ENCODE results near the gene FOXF2. TPM values are rescaled to one million over a fixed set of nuclear protein-coding genes. Genes with fewer than 3 reads are reported as not detected.

FOXF2 gene
- total RNA-seq, 2 experiments from 2014 or later: not detected

DNA sequence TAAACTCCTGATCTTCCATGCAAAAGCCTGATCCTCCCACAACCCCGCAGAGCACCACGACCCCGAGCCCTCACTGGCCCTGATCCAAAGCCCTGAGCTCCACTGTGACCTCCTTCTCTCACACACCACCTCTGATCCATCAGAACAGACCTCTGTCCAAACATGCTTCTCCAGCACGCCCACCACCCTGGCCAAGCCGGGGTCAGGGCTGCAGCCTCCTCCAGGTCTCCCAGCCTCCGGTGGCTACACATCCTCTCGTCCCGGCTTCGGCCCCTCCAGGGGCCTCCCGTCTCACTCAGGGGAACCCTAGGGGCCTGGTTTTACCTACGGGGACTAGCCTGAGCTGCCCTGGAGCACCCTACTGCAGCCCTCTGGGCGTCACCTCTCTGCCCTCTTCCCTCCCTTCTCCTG, 49.1 kb downstream of the FOXF2 start:
- intact Hi-C loops (cut with DNase I, micrococcal nuclease): no loop called here
- H3K36me3 ChIP-seq (ENCODE audit: insufficient read depth, low read length): no peaks in the 10 kb centered on the region
- no peak overlapping the region for H3K4me3 ChIP-seq (ENCODE audit: low read length)
- Mint-ChIP-seq H3K36me3 (ENCODE audit: low read depth) (no peaks in the 10 kb centered on the region), H3K4me3 (no peak overlapping the region), H3K27me3 (peaks cover 55% of the 10 kb centered on the region), H3K27ac (no peak overlapping the region), H3K4me1 (ENCODE audit: low read depth) (peaks cover 6% of the 10 kb centered on the region), H3K9me3 (no peaks in the 10 kb centered on the region)
- ChIA-PET CTCF (no interaction called here), POLR2A (no interaction called here)
- no peak overlapping the region for H3K27ac ChIP-seq (ENCODE audit: low read depth in 1 of 2, low read length in 2 of 2)
- H3K9me3 ChIP-seq (ENCODE audit: control insufficient read depth in 1 of 2, insufficient read depth in 1 of 2, low read length in 2 of 2): no peaks in the 10 kb centered on the region
- H3K4me1 ChIP-seq (ENCODE audit: insufficient read depth, low read length): no peaks in the 10 kb centered on the region
- ATAC-seq (ENCODE audit: poor library complexity) (no peak), DNase-seq (no peak)
- TF ChIP-seq, protein P1, sequence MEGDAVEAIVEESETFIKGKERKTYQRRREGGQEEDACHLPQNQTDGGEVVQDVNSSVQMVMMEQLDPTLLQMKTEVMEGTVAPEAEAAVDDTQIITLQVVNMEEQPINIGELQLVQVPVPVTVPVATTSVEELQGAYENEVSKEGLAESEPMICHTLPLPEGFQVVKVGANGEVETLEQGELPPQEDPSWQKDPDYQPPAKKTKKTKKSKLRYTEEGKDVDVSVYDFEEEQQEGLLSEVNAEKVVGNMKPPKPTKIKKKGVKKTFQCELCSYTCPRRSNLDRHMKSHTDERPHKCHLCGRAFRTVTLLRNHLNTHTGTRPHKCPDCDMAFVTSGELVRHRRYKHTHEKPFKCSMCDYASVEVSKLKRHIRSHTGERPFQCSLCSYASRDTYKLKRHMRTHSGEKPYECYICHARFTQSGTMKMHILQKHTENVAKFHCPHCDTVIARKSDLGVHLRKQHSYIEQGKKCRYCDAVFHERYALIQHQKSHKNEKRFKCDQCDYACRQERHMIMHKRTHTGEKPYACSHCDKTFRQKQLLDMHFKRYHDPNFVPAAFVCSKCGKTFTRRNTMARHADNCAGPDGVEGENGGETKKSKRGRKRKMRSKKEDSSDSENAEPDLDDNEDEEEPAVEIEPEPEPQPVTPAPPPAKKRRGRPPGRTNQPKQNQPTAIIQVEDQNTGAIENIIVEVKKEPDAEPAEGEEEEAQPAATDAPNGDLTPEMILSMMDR (IDR thresholded peaks at IDR 0.05): no peak
- H3K27me3 ChIP-seq (ENCODE audit: control insufficient read depth in 1 of 2, insufficient read depth in 2 of 2, low read length in 2 of 2): peaks cover 9 to 23% of the 10 kb centered on the region in 2 experiments

GRCh38 chr6:1439349-1439748, 50.0 kb downstream of the FOXF2 start:
- TF ChIP-seq, protein P1 (IDR thresholded peaks at IDR 0.05): no peak
- Histone ChIP-seq H3K9me3 (ENCODE audit: control insufficient read depth in 1 of 2, insufficient read depth in 1 of 2, low read length in 2 of 2) (no peaks in the 10 kb centered on the region), H3K27ac (ENCODE audit: low read depth in 1 of 2, low read length in 2 of 2) (no peak overlapping the region), H3K36me3 (ENCODE audit: insufficient read depth, low read length) (no peaks in the 10 kb centered on the region), H3K27me3 (ENCODE audit: control insufficient read depth in 1 of 2, insufficient read depth in 2 of 2, low read length in 2 of 2) (peaks cover 9 to 23% of the 10 kb centered on the region in 2 experiments), H3K4me1 (ENCODE audit: insufficient read depth, low read length) (no peaks in the 10 kb centered on the region), H3K4me3 (ENCODE audit: low read length) (no peak overlapping the region)
- H3K27me3 Mint-ChIP-seq: peaks cover 55% of the 10 kb centered on the region
- peaks cover 6% of the 10 kb centered on the region for H3K4me1 Mint-ChIP-seq (ENCODE audit: low read depth)
- POLR2A ChIA-PET: no interaction called here
- intact Hi-C loops (cut with DNase I, micrococcal nuclease): no loop called here
- no peaks in the 10 kb centered on the region for H3K9me3 Mint-ChIP-seq
- no peak overlapping the region for H3K27ac Mint-ChIP-seq
- no peak for ATAC-seq (ENCODE audit: poor library complexity)
- CTCF ChIA-PET: interaction anchor here (0.7 kb wide), 1 partner anchor 846 kb away, joined by 3 read pairs; no protein-coding TSS in a partner anchor
- H3K36me3 Mint-ChIP-seq (ENCODE audit: low read depth): no peaks in the 10 kb centered on the region
- no peak for DNase-seq
- no peak overlapping the region for H3K4me3 Mint-ChIP-seq

GRCh38 chr6:1442929-1443328, 53.6 kb downstream of the FOXF2 start:
- ChIA-PET CTCF (no interaction called here), POLR2A (no interaction called here)
- no peak overlapping the region for H3K4me3 ChIP-seq (ENCODE audit: low read length)
- Mint-ChIP-seq H3K4me1 (ENCODE audit: low read depth) (no peaks in the 10 kb centered on the region), H3K36me3 (ENCODE audit: low read depth) (no peaks in the 10 kb centered on the region), H3K27ac (no peak overlapping the region), H3K9me3 (no peaks in the 10 kb centered on the region), H3K27me3 (peaks cover 38% of the 10 kb centered on the region), H3K4me3 (no peak overlapping the region)
- H3K36me3 ChIP-seq (ENCODE audit: insufficient read depth, low read length): no peaks in the 10 kb centered on the region
- TF ChIP-seq, protein P1 (IDR thresholded peaks at IDR 0.05): no peak
- ATAC-seq (ENCODE audit: poor library complexity): no peak
- H3K4me1 ChIP-seq (ENCODE audit: insufficient read depth, low read length): no peaks in the 10 kb centered on the region
- H3K9me3 ChIP-seq (ENCODE audit: control insufficient read depth in 1 of 2, insufficient read depth in 1 of 2, low read length in 2 of 2): peaks cover 0 to 3% of the 10 kb centered on the region in 2 experiments
- H3K27ac ChIP-seq (ENCODE audit: low read depth in 1 of 2, low read length in 2 of 2): no peak overlapping the region
- H3K27me3 ChIP-seq (ENCODE audit: control insufficient read depth in 1 of 2, insufficient read depth in 2 of 2, low read length in 2 of 2): peaks cover 8 to 11% of the 10 kb centered on the region in 2 experiments
- intact Hi-C loops (cut with DNase I, micrococcal nuclease): no loop called here
- no peak for DNase-seq

Small RNA genes within 50 kb of the gene (microRNA-seq; reads per million reads assigned to microRNA genes)
- not detected for gene MIR6720 (ENCODE audit: borderline microRNAs expressed, borderline replicate concordance)

Other genes with a start within 250 kb of the FOXF2 start
- not detected for gene FOXQ1, start 77.5 kb upstream of the FOXF2 start, total RNA-seq
- gene FOXC1, start 220.3 kb downstream of the FOXF2 start, total RNA-seq: not detected

Data from CD4-positive, alpha-beta T cell (primary cell).